Measurements from ENCODE around the gene ACO2. TPM values are rescaled to one million over a fixed set of nuclear protein-coding genes. Genes with fewer than 3 reads are reported as not detected.

ACO2 gene
- total and polyA plus RNA-seq, 10 of the 15 experiments (the other 5 are each of a cell fraction or from before 2014, with no cell fraction given): 21.4 to 214 (median 88.5) TPM

DNA sequence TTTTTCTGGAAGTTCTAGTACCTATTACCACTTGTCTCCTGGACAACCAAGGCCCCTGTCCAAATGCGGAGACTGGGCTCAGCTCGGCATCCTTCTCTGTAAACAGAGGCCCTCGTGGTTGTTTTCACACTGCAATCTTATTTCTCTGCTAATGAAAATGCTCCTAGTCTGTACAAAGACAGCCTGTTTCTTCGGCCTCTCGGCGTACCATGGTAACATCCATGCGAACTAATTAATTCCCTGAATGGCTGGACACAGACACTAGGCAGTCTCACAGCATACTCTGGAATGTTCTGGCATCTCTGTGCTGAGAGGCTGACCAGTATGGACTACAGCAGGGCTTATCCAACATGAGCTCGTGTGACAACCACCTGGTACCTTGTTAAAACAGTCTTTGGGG lies 69.7 kb downstream of the ACO2 start:
- H3K27ac ChIP-seq (ENCODE audit: control insufficient read depth, insufficient read depth): no peak overlapping the region
- H3K4me3 ChIP-seq: no peak overlapping the region
- in situ Hi-C loops (cut with MboI): no loop called here
- H3K4me1 ChIP-seq (ENCODE audit: control insufficient read depth, insufficient read depth, low read length): no peaks in the 10 kb centered on the region
- RAD21 ChIA-PET (ENCODE audit: unreplicated experiment): no interaction called here
- 0 out of 2 replicates have a peak, but pooled peaks cover 3% of the 10 kb centered on the region for H4K20me1 ChIP-seq (ENCODE audit: control insufficient read depth, insufficient read depth)
- no peak overlapping the region for H3K4me2 ChIP-seq (ENCODE audit: control insufficient read depth, insufficient read depth)
- H2AFZ ChIP-seq (ENCODE audit: control insufficient read depth, low read depth, low read length): no peak overlapping the region
- peaks cover 8 to 11% of the 10 kb centered on the region in 2 experiments for H3K36me3 ChIP-seq (ENCODE audit: control insufficient read depth in 2 of 2, insufficient read depth in 2 of 2, low read length in 1 of 2)
- DNase-seq (ENCODE audit: low read depth, low spot score): no peak
- POLR2A ChIA-PET: no interaction called here
- H3K79me2 ChIP-seq (ENCODE audit: control insufficient read depth, insufficient read depth, low read length): peaks cover 36% of the 10 kb centered on the region
- SMC1A ChIA-PET (ENCODE audit: uncharacterized antibody, unreplicated experiment): no interaction called here
- ATAC-seq: no peak
- FAIRE-seq: no peak
- no peak for TF ChIP-seq GATAD2B (conservative IDR thresholded peaks at IDR 0.05; ENCODE audit: low read depth)
- TF ChIP-seq STAT3 (IDR thresholded peaks at IDR 0.05; ENCODE audit: low read depth, low read length): no peak
- TF ChIP-seq, protein P1, sequence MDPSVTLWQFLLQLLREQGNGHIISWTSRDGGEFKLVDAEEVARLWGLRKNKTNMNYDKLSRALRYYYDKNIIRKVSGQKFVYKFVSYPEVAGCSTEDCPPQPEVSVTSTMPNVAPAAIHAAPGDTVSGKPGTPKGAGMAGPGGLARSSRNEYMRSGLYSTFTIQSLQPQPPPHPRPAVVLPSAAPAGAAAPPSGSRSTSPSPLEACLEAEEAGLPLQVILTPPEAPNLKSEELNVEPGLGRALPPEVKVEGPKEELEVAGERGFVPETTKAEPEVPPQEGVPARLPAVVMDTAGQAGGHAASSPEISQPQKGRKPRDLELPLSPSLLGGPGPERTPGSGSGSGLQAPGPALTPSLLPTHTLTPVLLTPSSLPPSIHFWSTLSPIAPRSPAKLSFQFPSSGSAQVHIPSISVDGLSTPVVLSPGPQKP (IDR thresholded peaks at IDR 0.05; ENCODE audit: low read depth, low read length): no peak
- TF ChIP-seq ESRRA (IDR thresholded peaks at IDR 0.05; ENCODE audit: low read length): no peak
- TF ChIP-seq STAT1 (conservative IDR thresholded peaks at IDR 0.05): no peak
- no peak for TF ChIP-seq ASH2L (IDR thresholded peaks at IDR 0.05; ENCODE audit: borderline replicate concordance, low read depth)
- TF ChIP-seq RB1 (IDR thresholded peaks at IDR 0.05; ENCODE audit: borderline replicate concordance): no peak
- TF ChIP-seq TARDBP (IDR thresholded peaks at IDR 0.05; ENCODE audit: borderline replicate concordance): no peak
- no peak for TF ChIP-seq TBL1XR1 (IDR thresholded peaks at IDR 0.05; ENCODE audit: low read depth, low read length)
- no peak for TF ChIP-seq SPI1 (IDR thresholded peaks at IDR 0.05; ENCODE audit: borderline replicate concordance, insufficient read depth, low read depth, low read length)
- TF ChIP-seq MTA3 (IDR thresholded peaks at IDR 0.05; ENCODE audit: borderline replicate concordance, low read length): no peak
- no peak for TF ChIP-seq KAT2A (conservative IDR thresholded peaks at IDR 0.05; ENCODE audit: control insufficient read depth, low read depth, low read length)
- TF ChIP-seq SREBF1 (IDR thresholded peaks at IDR 0.05; ENCODE audit: low read length): no peak
- no peak for TF ChIP-seq NFIC (IDR thresholded peaks at IDR 0.05; ENCODE audit: low read depth, low read length)
- TF ChIP-seq TCF7 (IDR thresholded peaks at IDR 0.05; ENCODE audit: borderline replicate concordance): no peak
- TF ChIP-seq SMC3 (IDR thresholded peaks at IDR 0.05; ENCODE audit: borderline replicate concordance, low read length): no peak
- TF ChIP-seq, protein P2, sequence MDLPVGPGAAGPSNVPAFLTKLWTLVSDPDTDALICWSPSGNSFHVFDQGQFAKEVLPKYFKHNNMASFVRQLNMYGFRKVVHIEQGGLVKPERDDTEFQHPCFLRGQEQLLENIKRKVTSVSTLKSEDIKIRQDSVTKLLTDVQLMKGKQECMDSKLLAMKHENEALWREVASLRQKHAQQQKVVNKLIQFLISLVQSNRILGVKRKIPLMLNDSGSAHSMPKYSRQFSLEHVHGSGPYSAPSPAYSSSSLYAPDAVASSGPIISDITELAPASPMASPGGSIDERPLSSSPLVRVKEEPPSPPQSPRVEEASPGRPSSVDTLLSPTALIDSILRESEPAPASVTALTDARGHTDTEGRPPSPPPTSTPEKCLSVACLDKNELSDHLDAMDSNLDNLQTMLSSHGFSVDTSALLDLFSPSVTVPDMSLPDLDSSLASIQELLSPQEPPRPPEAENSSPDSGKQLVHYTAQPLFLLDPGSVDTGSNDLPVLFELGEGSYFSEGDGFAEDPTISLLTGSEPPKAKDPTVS (IDR thresholded peaks at IDR 0.05; ENCODE audit: low read depth, low read length): no peak
- TF ChIP-seq SUZ12 (IDR thresholded peaks at IDR 0.05; ENCODE audit: unreplicated experiment): no peak
- CTCF ChIA-PET: interaction anchor here (0.7 kb wide), 1 partner anchor 628 kb away, joined by 3 read pairs; no protein-coding TSS in a partner anchor
- intact Hi-C loops (cut with micrococcal nuclease; ENCODE audit: unreplicated experiment): no loop called here
- no peak overlapping the region for H3K9ac ChIP-seq (ENCODE audit: control insufficient read depth, insufficient read depth, low read length)
- BruUV-seq (replicated peaks): no TSS peak
- H3K27me3 ChIP-seq (replicated peaks in 1 of 2; ENCODE audit: control insufficient read depth in 2 of 2, insufficient read depth in 2 of 2, low read length in 1 of 2): no peaks in the 10 kb centered on the region
- H3K9me3 ChIP-seq (replicated peaks; ENCODE audit: control insufficient read depth, insufficient read depth, low read length): no peaks in the 10 kb centered on the region
- 98% methylated on average over 8 of the region's 8 CpGs for WGBS (ENCODE audit: insufficient coverage, insufficient replicate concordance, low lambda C conversion rate, missing lambda C conversion rate)

Data from GM12878 (cell line).